Measurements from ENCODE around the gene IPCEF1. TPM values are rescaled to one million over a fixed set of nuclear protein-coding genes. Genes with fewer than 3 reads are reported as not detected.

The IPCEF1 gene
- polyA plus RNA-seq, 2 donors: 0.35 to 0.65 TPM

- no peak overlapping the region for H3K27ac ChIP-seq (ENCODE audit: low read depth in 2 of 2, low read length in 1 of 2)
- no peaks in the 10 kb centered on the region for H3K4me1 ChIP-seq (ENCODE audit: control insufficient read depth in 2 of 2, insufficient read depth in 2 of 2, low read length in 1 of 2)
- no peak overlapping the region for H3K4me3 ChIP-seq (ENCODE audit: low read depth in 1 of 2, low read length in 2 of 2)
- H3K9me3 ChIP-seq (ENCODE audit: control insufficient read depth in 2 of 2, insufficient read depth in 1 of 2, low read depth in 1 of 2, low read length in 1 of 2): no peaks in the 10 kb centered on the region
- no peaks in the 10 kb centered on the region for H3K27me3 ChIP-seq (ENCODE audit: control insufficient read depth in 1 of 2, insufficient read depth in 2 of 2, low read length in 2 of 2)
- no peaks in the 10 kb centered on the region for H3K36me3 ChIP-seq (ENCODE audit: control insufficient read depth in 2 of 2, insufficient read depth in 2 of 2, low read length in 1 of 2)
These were observed 90.0 kb downstream of the IPCEF1 start for GRCh38 chr6:154266560-154267099.

- Histone ChIP-seq H3K36me3 (ENCODE audit: control insufficient read depth in 2 of 2, insufficient read depth in 2 of 2, low read length in 1 of 2) (no peaks in the 10 kb centered on the region), H3K27ac (ENCODE audit: low read depth in 2 of 2, low read length in 1 of 2) (no peak overlapping the region), H3K4me3 (ENCODE audit: low read depth in 1 of 2, low read length in 2 of 2) (no peak overlapping the region), H3K9me3 (ENCODE audit: control insufficient read depth in 2 of 2, insufficient read depth in 1 of 2, low read depth in 1 of 2, low read length in 1 of 2) (no peaks in the 10 kb centered on the region), H3K4me1 (ENCODE audit: control insufficient read depth in 2 of 2, insufficient read depth in 2 of 2, low read length in 1 of 2) (no peaks in the 10 kb centered on the region), H3K27me3 (ENCODE audit: control insufficient read depth in 1 of 2, insufficient read depth in 2 of 2, low read length in 2 of 2) (no peaks in the 10 kb centered on the region)
- 82 to 87% methylated on average over 7 of the region's 7 CpGs for WGBS, 2 donors
These were observed 94.8 kb downstream of the IPCEF1 start for GRCh38 chr6:154261688-154262397.

- Histone ChIP-seq H3K4me1 (ENCODE audit: control insufficient read depth in 2 of 2, insufficient read depth in 2 of 2, low read length in 1 of 2) (no peaks in the 10 kb centered on the region), H3K9me3 (ENCODE audit: control insufficient read depth in 2 of 2, insufficient read depth in 1 of 2, low read depth in 1 of 2, low read length in 1 of 2) (no peaks in the 10 kb centered on the region), H3K4me3 (ENCODE audit: low read depth in 1 of 2, low read length in 2 of 2) (no peak overlapping the region), H3K27ac (ENCODE audit: low read depth in 2 of 2, low read length in 1 of 2) (no peak overlapping the region), H3K27me3 (ENCODE audit: control insufficient read depth in 1 of 2, insufficient read depth in 2 of 2, low read length in 2 of 2) (no peaks in the 10 kb centered on the region), H3K36me3 (ENCODE audit: control insufficient read depth in 2 of 2, insufficient read depth in 2 of 2, low read length in 1 of 2) (no peaks in the 10 kb centered on the region)
- WGBS, 2 donors: 69 to 82% methylated on average over 4 of the region's 4 CpGs
These were observed 98.4 kb downstream of the IPCEF1 start for GRCh38 chr6:154258064-154258757.

- Histone ChIP-seq H3K36me3 (ENCODE audit: control insufficient read depth in 2 of 2, insufficient read depth in 2 of 2, low read length in 1 of 2) (no peaks in the 10 kb centered on the region), H3K27ac (ENCODE audit: low read depth in 2 of 2, low read length in 1 of 2) (no peak overlapping the region), H3K4me1 (ENCODE audit: control insufficient read depth in 2 of 2, insufficient read depth in 2 of 2, low read length in 1 of 2) (no peaks in the 10 kb centered on the region), H3K27me3 (ENCODE audit: control insufficient read depth in 1 of 2, insufficient read depth in 2 of 2, low read length in 2 of 2) (no peaks in the 10 kb centered on the region), H3K4me3 (ENCODE audit: low read depth in 1 of 2, low read length in 2 of 2) (no peak overlapping the region), H3K9me3 (ENCODE audit: control insufficient read depth in 2 of 2, insufficient read depth in 1 of 2, low read depth in 1 of 2, low read length in 1 of 2) (no peaks in the 10 kb centered on the region)
- 74 to 77% methylated on average over 1 of the region's 1 CpG for WGBS, 2 donors
These were observed 99.5 kb downstream of the IPCEF1 start for GRCh38 chr6:154257067-154257466.

- no peak overlapping the region for H3K4me3 ChIP-seq (ENCODE audit: low read depth in 1 of 2, low read length in 2 of 2)
- 65 to 75% methylated on average over 3 of the region's 3 CpGs for WGBS, 2 donors
- no peak overlapping the region for H3K27ac ChIP-seq (ENCODE audit: low read depth in 2 of 2, low read length in 1 of 2)
- no peaks in the 10 kb centered on the region for H3K4me1 ChIP-seq (ENCODE audit: control insufficient read depth in 2 of 2, insufficient read depth in 2 of 2, low read length in 1 of 2)
- H3K9me3 ChIP-seq (ENCODE audit: control insufficient read depth in 2 of 2, insufficient read depth in 1 of 2, low read depth in 1 of 2, low read length in 1 of 2): no peaks in the 10 kb centered on the region
- H3K27me3 ChIP-seq (ENCODE audit: control insufficient read depth in 1 of 2, insufficient read depth in 2 of 2, low read length in 2 of 2): no peaks in the 10 kb centered on the region
- H3K36me3 ChIP-seq (ENCODE audit: control insufficient read depth in 2 of 2, insufficient read depth in 2 of 2, low read length in 1 of 2): no peaks in the 10 kb centered on the region
These were observed 103.9 kb downstream of the IPCEF1 start for GRCh38 chr6:154252678-154253077.

GRCh38 chr6:154251116-154251515 is 105.5 kb downstream of the IPCEF1 start:
- Histone ChIP-seq H3K4me3 (ENCODE audit: low read depth in 1 of 2, low read length in 2 of 2) (no peak overlapping the region), H3K4me1 (ENCODE audit: control insufficient read depth in 2 of 2, insufficient read depth in 2 of 2, low read length in 1 of 2) (no peaks in the 10 kb centered on the region), H3K27ac (ENCODE audit: low read depth in 2 of 2, low read length in 1 of 2) (no peak overlapping the region), H3K36me3 (ENCODE audit: control insufficient read depth in 2 of 2, insufficient read depth in 2 of 2, low read length in 1 of 2) (no peaks in the 10 kb centered on the region), H3K27me3 (ENCODE audit: control insufficient read depth in 1 of 2, insufficient read depth in 2 of 2, low read length in 2 of 2) (no peaks in the 10 kb centered on the region), H3K9me3 (ENCODE audit: control insufficient read depth in 2 of 2, insufficient read depth in 1 of 2, low read depth in 1 of 2, low read length in 1 of 2) (no peaks in the 10 kb centered on the region)
- WGBS, 2 donors: 75 to 80% methylated on average over 4 of the region's 4 CpGs

GRCh38 chr6:154249499-154250298 is 106.9 kb downstream of the IPCEF1 start:
- H3K27me3 ChIP-seq (ENCODE audit: control insufficient read depth in 1 of 2, insufficient read depth in 2 of 2, low read length in 2 of 2): no peaks in the 10 kb centered on the region
- H3K4me1 ChIP-seq (ENCODE audit: control insufficient read depth in 2 of 2, insufficient read depth in 2 of 2, low read length in 1 of 2): no peaks in the 10 kb centered on the region
- WGBS, 2 donors: 72 to 74% methylated on average over 8 of the region's 8 CpGs
- no peak overlapping the region for H3K4me3 ChIP-seq (ENCODE audit: low read depth in 1 of 2, low read length in 2 of 2)
- no peaks in the 10 kb centered on the region for H3K36me3 ChIP-seq (ENCODE audit: control insufficient read depth in 2 of 2, insufficient read depth in 2 of 2, low read length in 1 of 2)
- H3K9me3 ChIP-seq (ENCODE audit: control insufficient read depth in 2 of 2, insufficient read depth in 1 of 2, low read depth in 1 of 2, low read length in 1 of 2): no peaks in the 10 kb centered on the region
- H3K27ac ChIP-seq (ENCODE audit: low read depth in 2 of 2, low read length in 1 of 2): peak overlapping the region in 1 of 2 donors; percentile 56

GRCh38 chr6:154247119-154247861 is 109.3 kb downstream of the IPCEF1 start:
- WGBS, 2 donors: 22 to 24% methylated on average over 12 of the region's 12 CpGs
- H3K9me3 ChIP-seq (ENCODE audit: control insufficient read depth in 2 of 2, insufficient read depth in 1 of 2, low read depth in 1 of 2, low read length in 1 of 2): no peaks in the 10 kb centered on the region
- no peaks in the 10 kb centered on the region for H3K27me3 ChIP-seq (ENCODE audit: control insufficient read depth in 1 of 2, insufficient read depth in 2 of 2, low read length in 2 of 2)
- no peaks in the 10 kb centered on the region for H3K4me1 ChIP-seq (ENCODE audit: control insufficient read depth in 2 of 2, insufficient read depth in 2 of 2, low read length in 1 of 2)
- H3K36me3 ChIP-seq (ENCODE audit: control insufficient read depth in 2 of 2, insufficient read depth in 2 of 2, low read length in 1 of 2): no peaks in the 10 kb centered on the region
- H3K4me3 ChIP-seq (ENCODE audit: low read depth in 1 of 2, low read length in 2 of 2): peak overlapping the region in 1 of 2 donors; percentile 52
- peak overlapping the region; percentile 27 to 42 for H3K27ac ChIP-seq (ENCODE audit: low read depth in 2 of 2, low read length in 1 of 2)

GRCh38 chr6:154246723-154247118 is 109.9 kb downstream of the IPCEF1 start:
- no peaks in the 10 kb centered on the region for H3K27me3 ChIP-seq (ENCODE audit: control insufficient read depth in 1 of 2, insufficient read depth in 2 of 2, low read length in 2 of 2)
- peak overlapping the region in 1 of 2 donors; percentile 52 for H3K4me3 ChIP-seq (ENCODE audit: low read depth in 1 of 2, low read length in 2 of 2)
- H3K4me1 ChIP-seq (ENCODE audit: control insufficient read depth in 2 of 2, insufficient read depth in 2 of 2, low read length in 1 of 2): no peaks in the 10 kb centered on the region
- H3K9me3 ChIP-seq (ENCODE audit: control insufficient read depth in 2 of 2, insufficient read depth in 1 of 2, low read depth in 1 of 2, low read length in 1 of 2): no peaks in the 10 kb centered on the region
- peak overlapping the region in 1 of 2 donors; percentile 26 for H3K27ac ChIP-seq (ENCODE audit: low read depth in 2 of 2, low read length in 1 of 2)
- no peaks in the 10 kb centered on the region for H3K36me3 ChIP-seq (ENCODE audit: control insufficient read depth in 2 of 2, insufficient read depth in 2 of 2, low read length in 1 of 2)
- 53 to 55% methylated on average over 7 of the region's 7 CpGs for WGBS, 2 donors

Data from esophagus (tissue), 2 donors.